ENCODE results near the gene RBM26.

- TF ChIP-seq CTCF (IDR thresholded peaks at IDR 0.05), result no peak
- no peak for TF ChIP-seq POLR2AphosphoS5 (IDR thresholded peaks at IDR 0.05)
Observed at GRCh38 chr13:79432086-79432485, 26.0 kb upstream of the RBM26 start.

Measured in prostate gland (tissue), 2 donors.